HUES48 (cell line): ENCODE measurements around the gene HSFX2.
"Not testable (repeated sequence)": the region's sequence is repeated elsewhere in the genome, so short reads cannot be mapped to it uniquely, and the experiment has no call there.

Experiments
- H3K27ac ChIP-seq: one replicate; pipeline ENCODE4 v1.7.0; 2013; ENCODE audit warnings: low read depth, low read length, inconsistent platforms
- H3K27me3 ChIP-seq: 2 replicates; pipeline ENCODE4 v1.6.1; 2013; ENCODE audit warnings: mild to moderate bottlenecking, low read length; ENCODE audit not compliant: control insufficient read depth, insufficient read depth
- H3K36me3 ChIP-seq: 2 replicates; pipeline ENCODE4 v1.6.1; 2013; ENCODE audit warnings: low read length; ENCODE audit not compliant: control insufficient read depth, insufficient read depth
- H3K4me1 ChIP-seq: 2 replicates; pipeline ENCODE4 v1.6.1; 2013; ENCODE audit warnings: mild to moderate bottlenecking, low read length; ENCODE audit not compliant: control insufficient read depth, insufficient read depth
- H3K4me3 ChIP-seq: 2 replicates; pipeline ENCODE4 v1.5.1; 2013; ENCODE audit warnings: mild to moderate bottlenecking, low read depth, low read length
- H3K9ac ChIP-seq: 2 replicates; pipeline ENCODE4 v1.6.1; 2013; ENCODE audit warnings: mild to moderate bottlenecking, low read depth, low read length, moderate library complexity
- H3K9me3 ChIP-seq: 2 replicates; pipeline ENCODE4 v1.6.1; 2013; ENCODE audit warnings: low read length; ENCODE audit not compliant: control insufficient read depth, insufficient read depth

HSFX2 gene

DNA sequence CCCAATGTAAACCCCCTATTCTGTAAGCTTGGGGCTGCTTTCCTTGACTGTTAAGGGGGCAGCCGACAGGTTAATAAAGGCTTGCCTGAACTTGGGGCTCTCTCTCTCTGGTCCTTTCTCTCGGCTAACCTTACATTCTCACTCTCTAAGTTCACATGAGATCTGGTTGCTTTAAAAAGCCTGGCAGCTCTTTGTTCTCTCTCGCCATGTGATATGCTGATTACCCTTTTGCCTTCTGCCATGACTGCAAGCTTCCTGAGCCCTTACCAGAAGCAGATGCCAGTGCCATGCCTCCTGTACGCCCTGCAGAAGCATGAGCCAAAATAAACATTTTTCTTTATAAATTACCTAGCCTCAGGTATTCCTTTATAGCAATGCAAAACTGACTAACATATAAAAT, 39.9 kb downstream of the HSFX2 start:
- not testable (repeated sequence) for H3K9ac ChIP-seq, H3K4me3 ChIP-seq, H3K27ac ChIP-seq, H3K27me3 ChIP-seq, H3K4me1 ChIP-seq, H3K36me3 ChIP-seq, H3K9me3 ChIP-seq

DNA sequence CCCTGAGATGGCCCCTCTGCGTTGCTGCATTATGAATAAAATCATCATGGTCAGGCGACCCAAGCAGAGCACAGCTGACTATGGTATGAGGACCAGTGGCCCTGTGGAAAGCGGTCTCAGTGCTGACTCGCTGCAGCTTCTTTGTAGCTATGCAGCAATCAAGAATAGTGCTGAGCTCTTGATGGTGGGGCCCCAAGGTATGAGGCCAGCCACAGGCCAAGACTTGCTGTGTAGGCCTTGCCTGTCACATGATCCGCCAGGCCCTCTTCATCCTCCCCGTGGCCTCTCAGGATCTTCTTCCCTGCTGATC, 43.2 kb downstream of the HSFX2 start:
- not testable (repeated sequence) for H3K27ac ChIP-seq, H3K36me3 ChIP-seq, H3K4me1 ChIP-seq, H3K9ac ChIP-seq, H3K9me3 ChIP-seq, H3K27me3 ChIP-seq, H3K4me3 ChIP-seq

DNA sequence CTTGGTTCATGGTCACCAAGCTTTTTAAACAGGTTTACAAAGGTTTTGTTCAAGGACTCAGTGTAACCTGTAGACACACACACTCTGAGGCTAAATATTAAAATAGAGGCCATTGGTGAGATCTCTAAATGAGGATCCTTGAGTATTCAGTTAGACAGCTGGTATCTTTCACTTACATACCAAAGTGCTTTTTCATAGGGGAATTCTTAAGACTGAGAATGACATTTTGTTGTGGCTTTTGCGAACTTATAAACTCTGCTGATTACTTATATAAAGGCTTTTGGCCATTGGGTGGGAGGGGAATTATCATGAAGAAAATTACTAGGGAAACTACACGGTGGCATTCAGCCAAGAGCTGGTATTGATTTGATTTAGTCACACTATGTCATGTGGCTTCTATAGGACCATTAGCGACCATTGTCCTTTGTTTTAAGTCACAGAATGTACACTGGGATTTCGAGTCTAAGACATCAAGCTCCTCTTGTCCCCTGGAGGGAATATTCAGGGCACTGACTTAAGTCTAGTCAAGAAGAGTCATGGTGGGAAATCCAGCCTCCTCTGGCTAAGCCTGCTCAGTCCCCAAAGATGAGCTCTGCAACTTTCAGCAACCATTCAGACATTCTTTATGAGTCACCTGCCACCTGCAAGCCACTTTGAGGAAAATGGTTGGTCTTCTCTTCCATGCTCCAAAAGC, 43.7 kb downstream of the HSFX2 start:
- H3K36me3 ChIP-seq, H3K4me1 ChIP-seq, H3K4me3 ChIP-seq, H3K9ac ChIP-seq, H3K27me3 ChIP-seq, H3K27ac ChIP-seq, H3K9me3 ChIP-seq: not testable (repeated sequence)

DNA sequence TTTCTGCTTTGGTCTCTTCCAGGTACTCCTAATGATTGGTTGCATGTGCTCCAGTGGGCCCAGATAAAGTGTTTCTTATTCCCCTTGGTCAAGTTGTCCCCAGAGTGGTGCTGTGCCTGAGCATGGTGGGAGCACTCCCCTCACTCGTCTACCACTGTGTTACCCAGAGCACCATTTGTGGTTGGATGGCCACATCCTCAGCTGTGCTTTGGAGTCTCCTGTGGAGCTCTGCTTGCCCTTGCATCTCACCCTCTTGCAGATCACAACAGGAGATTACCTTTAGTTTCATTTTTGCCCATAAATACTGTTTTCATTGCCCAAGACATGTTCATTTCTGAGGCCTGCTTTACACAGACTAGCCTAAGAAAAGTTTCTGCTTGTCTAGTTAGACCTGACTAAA, 44.7 kb downstream of the HSFX2 start:
- not testable (repeated sequence) for H3K9ac ChIP-seq, H3K4me1 ChIP-seq, H3K9me3 ChIP-seq, H3K4me3 ChIP-seq, H3K36me3 ChIP-seq, H3K27ac ChIP-seq, H3K27me3 ChIP-seq

DNA sequence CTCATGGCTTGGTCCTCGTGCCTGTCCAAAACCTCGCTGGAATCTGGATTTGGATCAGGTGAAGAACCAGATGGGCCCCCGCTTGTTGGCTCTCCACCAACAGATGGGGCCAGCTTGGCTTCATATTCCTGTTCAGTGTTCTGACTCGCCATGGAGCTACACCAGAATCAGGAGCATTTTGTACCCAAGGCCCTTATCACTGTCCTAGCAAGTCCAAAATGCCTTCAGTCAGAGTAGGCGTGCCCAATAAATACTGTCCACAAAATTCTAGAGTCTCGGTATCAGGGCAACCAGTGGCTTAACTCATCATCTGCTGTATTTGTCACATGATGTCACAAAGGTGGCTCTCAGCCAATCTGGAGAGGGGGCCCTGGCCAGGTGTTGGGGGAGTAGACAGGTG, 45.4 kb downstream of the HSFX2 start, which contains the start of gene HSFX3:
TSS of gene HSFX3 (minus strand) at position 224 of the 400 bp plus-strand sequence. CDS start at position 152, 72 bp downstream.
- H3K4me1 ChIP-seq, H3K9me3 ChIP-seq, H3K4me3 ChIP-seq, H3K27me3 ChIP-seq, H3K27ac ChIP-seq, H3K9ac ChIP-seq, H3K36me3 ChIP-seq: not testable (repeated sequence)

DNA sequence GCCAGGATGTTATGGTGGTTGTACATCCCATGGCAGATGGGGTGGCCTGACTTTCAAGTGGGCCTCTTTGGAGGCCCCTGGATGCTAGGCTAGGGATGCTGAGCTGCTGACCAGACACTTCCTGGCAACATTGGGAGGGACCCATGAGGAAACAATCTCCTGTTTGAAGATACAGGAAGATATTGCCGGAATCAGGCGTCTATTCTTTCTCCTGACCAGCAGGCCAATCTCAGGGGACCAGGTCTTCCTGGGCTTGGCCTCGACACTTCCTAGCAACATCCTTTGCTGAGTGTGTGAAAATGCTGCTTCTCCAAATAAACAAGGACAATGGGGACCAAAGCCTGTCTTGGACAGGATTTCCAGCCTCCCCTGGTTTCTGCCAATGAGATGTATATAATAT, 47.3 kb downstream of the HSFX2 start:
- H3K27ac ChIP-seq, H3K27me3 ChIP-seq, H3K36me3 ChIP-seq, H3K9me3 ChIP-seq, H3K9ac ChIP-seq, H3K4me3 ChIP-seq, H3K4me1 ChIP-seq: not testable (repeated sequence)

DNA sequence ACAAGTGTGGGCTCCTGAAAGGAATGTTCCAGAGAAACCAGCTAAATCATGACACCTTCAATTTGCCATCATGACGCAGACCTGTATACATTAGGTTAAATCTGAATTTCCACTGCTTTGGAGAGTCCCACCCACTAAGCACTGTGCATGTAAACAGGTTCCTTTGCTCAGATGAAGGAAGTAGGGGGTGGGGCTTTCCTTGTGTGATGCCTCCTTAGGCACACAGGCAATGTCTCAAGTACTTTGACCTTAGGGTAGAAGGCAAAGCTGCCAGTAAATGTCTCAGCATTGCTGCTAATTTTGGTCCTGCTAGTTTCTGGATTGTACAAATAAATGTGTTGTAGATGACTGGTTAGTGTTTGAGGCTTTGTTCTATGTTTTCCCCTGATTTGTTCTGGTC, 48.2 kb downstream of the HSFX2 start:
- not testable (repeated sequence) for H3K9ac ChIP-seq, H3K27me3 ChIP-seq, H3K4me3 ChIP-seq, H3K27ac ChIP-seq, H3K9me3 ChIP-seq, H3K4me1 ChIP-seq, H3K36me3 ChIP-seq

DNA sequence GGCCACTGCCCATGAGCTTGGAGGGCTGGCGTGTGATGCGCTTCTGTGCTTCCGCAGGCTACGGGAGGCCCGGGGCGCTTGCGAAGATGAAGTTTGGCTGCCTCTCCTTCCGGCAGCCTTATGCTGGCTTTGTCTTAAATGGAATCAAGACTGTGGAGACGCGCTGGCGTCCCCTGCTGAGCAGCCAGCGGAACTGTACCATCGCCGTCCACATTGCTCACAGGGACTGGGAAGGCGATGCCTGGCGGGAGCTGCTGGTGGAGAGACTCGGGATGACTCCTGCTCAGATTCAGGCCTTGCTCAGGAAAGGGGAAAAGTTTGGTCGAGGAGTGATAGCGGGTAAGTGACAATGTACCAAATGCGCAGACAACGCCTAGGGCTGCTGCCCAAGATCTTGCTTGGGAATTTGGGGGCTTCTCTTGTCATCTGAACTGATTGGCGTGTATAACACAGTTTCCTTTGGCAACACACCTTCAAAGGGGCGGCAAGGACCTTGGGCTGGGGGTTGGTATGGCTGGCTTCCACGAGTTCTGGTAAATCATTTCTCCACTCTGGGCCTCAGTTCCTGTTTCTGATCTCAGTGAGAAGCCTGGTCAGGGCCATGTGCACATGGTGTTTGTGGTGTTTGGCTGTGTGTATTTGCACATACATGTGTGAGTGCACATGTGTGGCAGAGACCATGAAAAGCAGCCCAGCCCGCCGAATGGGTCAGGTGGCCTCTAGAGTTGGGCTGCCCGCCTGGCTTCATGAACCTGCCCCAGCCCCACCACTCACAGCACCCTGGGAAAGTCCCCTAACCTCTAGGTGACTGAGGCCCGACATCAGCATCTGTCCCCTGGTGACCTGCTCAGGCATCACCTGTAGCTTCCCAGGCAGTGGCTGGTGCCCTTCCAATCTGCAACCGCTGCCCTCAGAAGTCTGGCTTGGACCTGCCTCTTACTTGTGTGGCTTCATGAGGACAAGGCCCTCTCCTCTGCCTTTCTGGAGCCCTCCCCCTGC, 49.3 kb downstream of the HSFX2 start:
- not testable (repeated sequence) for H3K36me3 ChIP-seq, H3K4me1 ChIP-seq, H3K27ac ChIP-seq, H3K4me3 ChIP-seq, H3K27me3 ChIP-seq, H3K9ac ChIP-seq, H3K9me3 ChIP-seq
